AG04450 (cell line): ENCODE data around the gene SETD6. TPM values are rescaled to one million over a fixed set of nuclear protein-coding genes. Genes with fewer than 3 reads are reported as not detected.
"Not testable (repeated sequence)": the region's sequence is repeated elsewhere in the genome, so short reads cannot be mapped to it uniquely, and the experiment has no call there.

Experiments
- CTCF ChIA-PET: fragments of 300-600, 350-600 bp; formaldehyde crosslinking; extraction: SDS; loops from one replicate; lab custom pipeline; 2022; ENCODE audit warnings: antibody characterized with exemption, inconsistent platforms; lab: Charles Lee
- POLR2A ChIA-PET: fragments of 350-600 bp; formaldehyde crosslinking; extraction: SDS; loops from one replicate; lab custom pipeline; 2021; ENCODE audit warnings: antibody characterized with exemption, inconsistent platforms; lab: Yijun Ruan, JAX
- DNase-seq: peaks from one replicate; pipeline ENCODE4 v3.0.0-alpha.2; 2011; ENCODE audit warnings: low read depth, low spot score
- H3K27ac ChIP-seq: one replicate; pipeline ENCODE4 v1.5.1; 2012; ENCODE audit warnings: low read depth, low read length, control low read depth
- H3K27me3 ChIP-seq: one replicate; pipeline ENCODE4 v1.6.0; 2012; ENCODE audit warnings: low read length; ENCODE audit not compliant: control insufficient read depth, insufficient read depth
- H3K4me3 ChIP-seq: 2 replicates; pipeline ENCODE4 v1.5.1; 2011; ENCODE audit warnings: mild to moderate bottlenecking, low read depth, low read length, control low read depth
- H3K9me3 ChIP-seq: 2 replicates; pipeline ENCODE4 v1.5.1; 2012; ENCODE audit warnings: low read length; ENCODE audit not compliant: control insufficient read depth, insufficient read depth
- polyA plus RNA-seq: library from polyadenylated mRNA; depleted of rRNA; stranded (reverse); fragments of >200 nt; gene quantifications from 2 replicates; pipeline ENCODE4 v1.2.3, GENCODE V29; 2011; rRNA removed
- small RNA-seq: library from RNA; depleted of rRNA; stranded (forward); fragments of <200 nt; gene quantifications from one replicate; pipeline ENCODE3, GENCODE V24; 2012; ENCODE audit warnings: low read depth; ENCODE audit not compliant: insufficient read length
- TF ChIP-seq, protein P1 (sequence below): IDR thresholded peaks from 2 replicates; pipeline ENCODE4 v1.5.1; 2011; ENCODE audit warnings: low read depth, low read length, control low read depth, inconsistent platforms

The SETD6 gene
- polyA plus RNA-seq, 1 experiment, result 6.5 TPM

DNA sequence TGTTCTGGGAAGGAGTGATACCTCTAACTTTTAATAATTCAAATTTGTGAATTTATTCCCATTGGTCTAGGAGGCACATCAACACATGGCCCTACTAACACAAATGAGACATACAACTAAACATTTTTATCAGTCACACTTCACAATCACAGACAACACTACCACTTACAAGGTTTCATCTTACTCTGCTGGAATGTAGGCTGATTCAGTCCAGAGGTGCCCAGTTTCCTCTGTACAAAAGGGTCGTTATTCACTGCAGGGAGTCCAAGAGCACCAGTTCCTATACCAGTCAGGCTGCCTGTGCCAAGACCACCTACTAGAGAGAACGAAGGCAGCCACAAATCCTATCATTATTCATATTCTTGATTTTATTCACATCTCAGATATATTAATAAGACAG lies 41.4 kb downstream of the SETD6 start:
- no peak for DNase-seq
- ChIA-PET POLR2A (no interaction called here), CTCF (no interaction called here)
- Histone ChIP-seq H3K9me3 (no peaks in the 10 kb centered on the region), H3K27me3 (no peaks in the 10 kb centered on the region), H3K4me3 (no peak overlapping the region), H3K27ac (no peak overlapping the region)
- TF ChIP-seq, protein P1, sequence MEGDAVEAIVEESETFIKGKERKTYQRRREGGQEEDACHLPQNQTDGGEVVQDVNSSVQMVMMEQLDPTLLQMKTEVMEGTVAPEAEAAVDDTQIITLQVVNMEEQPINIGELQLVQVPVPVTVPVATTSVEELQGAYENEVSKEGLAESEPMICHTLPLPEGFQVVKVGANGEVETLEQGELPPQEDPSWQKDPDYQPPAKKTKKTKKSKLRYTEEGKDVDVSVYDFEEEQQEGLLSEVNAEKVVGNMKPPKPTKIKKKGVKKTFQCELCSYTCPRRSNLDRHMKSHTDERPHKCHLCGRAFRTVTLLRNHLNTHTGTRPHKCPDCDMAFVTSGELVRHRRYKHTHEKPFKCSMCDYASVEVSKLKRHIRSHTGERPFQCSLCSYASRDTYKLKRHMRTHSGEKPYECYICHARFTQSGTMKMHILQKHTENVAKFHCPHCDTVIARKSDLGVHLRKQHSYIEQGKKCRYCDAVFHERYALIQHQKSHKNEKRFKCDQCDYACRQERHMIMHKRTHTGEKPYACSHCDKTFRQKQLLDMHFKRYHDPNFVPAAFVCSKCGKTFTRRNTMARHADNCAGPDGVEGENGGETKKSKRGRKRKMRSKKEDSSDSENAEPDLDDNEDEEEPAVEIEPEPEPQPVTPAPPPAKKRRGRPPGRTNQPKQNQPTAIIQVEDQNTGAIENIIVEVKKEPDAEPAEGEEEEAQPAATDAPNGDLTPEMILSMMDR, result no peak

DNA sequence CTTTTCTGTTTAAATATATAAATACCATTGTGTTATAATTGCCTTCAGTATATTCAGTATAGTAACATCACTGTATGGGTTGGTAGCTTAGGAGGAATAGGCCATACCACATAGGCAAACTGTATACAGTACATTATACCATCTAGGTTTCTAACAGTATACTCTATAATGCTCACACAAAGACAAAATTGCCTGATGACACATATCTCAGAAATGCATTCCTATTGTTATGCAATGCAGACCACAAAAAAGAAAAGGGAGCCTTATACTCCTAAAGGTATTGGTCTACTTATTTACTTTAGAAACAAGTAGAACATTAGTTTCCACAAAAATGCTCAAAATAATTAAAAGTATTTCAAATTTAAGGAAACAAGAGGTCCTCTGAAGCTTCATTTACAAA lies 47.9 kb downstream of the SETD6 start:
- H3K4me3 ChIP-seq, result no peak overlapping the region
- TF ChIP-seq, protein P1, result no peak
- ChIA-PET POLR2A (no interaction called here), CTCF (interaction anchor here (1.0 kb wide), 1 partner anchor 193 kb away, joined by 4 read pairs; no protein-coding TSS in a partner anchor)
- H3K27ac ChIP-seq, result no peak overlapping the region
- H3K27me3 ChIP-seq, result no peaks in the 10 kb centered on the region
- DNase-seq, result peak; percentile 13
- H3K9me3 ChIP-seq, result no peaks in the 10 kb centered on the region; the same call in 1 of the 2 replicates

DNA sequence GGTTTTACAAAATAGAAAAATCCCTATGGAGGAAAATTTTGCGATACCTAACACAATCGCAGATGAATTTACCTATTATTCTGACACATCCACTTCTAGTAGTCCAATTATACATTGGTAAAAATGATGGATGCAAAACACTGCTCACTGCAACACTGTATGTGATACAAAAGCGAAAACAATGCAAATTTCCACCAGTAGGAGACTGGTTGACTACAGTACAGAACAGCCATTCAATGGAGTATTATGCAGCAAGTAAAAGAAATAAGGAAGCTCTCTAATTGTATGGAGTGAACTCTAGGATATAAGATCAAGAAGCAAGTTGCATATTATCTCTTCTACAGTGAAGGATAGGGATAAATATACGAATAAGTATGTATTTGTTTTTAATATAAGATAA lies 48.5 kb downstream of the SETD6 start:
- TF ChIP-seq, protein P1, result no peak
- no peak for DNase-seq
- ChIA-PET POLR2A (no interaction called here), CTCF (interaction anchor here (1.0 kb wide), 1 partner anchor 192 kb away, joined by 4 read pairs; no protein-coding TSS in a partner anchor)
- no peak overlapping the region for H3K4me3 ChIP-seq
- H3K9me3 ChIP-seq, result no peaks in the 10 kb centered on the region; the same call in 1 of the 2 replicates
- H3K27me3 ChIP-seq, result no peaks in the 10 kb centered on the region
- no peak overlapping the region for H3K27ac ChIP-seq

DNA sequence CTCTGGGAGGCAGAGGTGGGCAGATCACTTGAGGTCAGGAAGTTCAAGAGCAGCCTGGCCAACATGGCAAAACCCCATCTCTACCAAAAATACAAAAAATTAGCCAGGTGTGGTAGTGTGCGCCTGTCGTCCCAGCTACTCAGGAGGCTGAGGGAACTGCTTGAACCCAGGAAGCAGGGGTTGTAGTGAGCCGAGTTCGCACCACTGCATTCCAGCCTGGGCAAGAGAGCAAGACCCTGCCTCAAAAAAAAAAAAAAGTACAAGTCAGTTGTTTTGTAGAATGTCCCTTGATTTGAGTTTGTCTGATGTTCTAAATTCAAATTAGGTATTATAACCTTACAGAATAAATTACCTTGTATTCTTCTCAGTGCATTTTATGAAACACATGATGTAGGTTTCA lies 50.4 kb downstream of the SETD6 start:
- H3K9me3 ChIP-seq, DNase-seq, H3K4me3 ChIP-seq, H3K27me3 ChIP-seq, H3K27ac ChIP-seq: not testable (repeated sequence)
- ChIA-PET CTCF (interaction anchor here (0.6 kb wide), 1 partner anchor 917 kb away, joined by 3 read pairs; no protein-coding TSS in a partner anchor), POLR2A (interaction anchor here (0.6 kb wide), 1 partner anchor 1054 kb away, joined by 5 read pairs; no protein-coding TSS in a partner anchor)

Small RNA genes lying within 50 kb of the gene (small RNA-seq; reads per million reads assigned to genes)
- gene RNU6-103P (not detected), gene SNORA46 (686 reads per million, percentile 95 among the genes with 10 or more reads in this experiment), gene SNORA50A (not detected)

Other genes with a start within 250 kb of the SETD6 start
- not detected in 2 replicates for gene PRSS54, start 220.5 kb upstream of the SETD6 start, polyA plus RNA-seq
- 2.5 and 3.3 TPM in 2 replicates for gene GINS3, start 123.0 kb upstream of the SETD6 start, polyA plus RNA-seq
- gene NDRG4, start 15.4 kb upstream of the SETD6 start, polyA plus RNA-seq, result 24.3 and 29.0 TPM in 2 replicates
- gene CNOT1, start 114.3 kb downstream of the SETD6 start, polyA plus RNA-seq, result 151 and 195 TPM in 2 replicates
- 11.7 and 15.0 TPM in 2 replicates for gene SLC38A7, start 169.3 kb downstream of the SETD6 start, polyA plus RNA-seq
- gene GOT2, start 218.8 kb downstream of the SETD6 start, polyA plus RNA-seq, result 98.2 and 99.8 TPM in 2 replicates